HCT116 (cell line): ENCODE results near the gene EIF1AD. TPM values are rescaled to one million over a fixed set of nuclear protein-coding genes. Genes with fewer than 3 reads are reported as not detected.
A peak's percentile ranks its signal among the peaks of the same experiment; 100 is the strongest.

Experiments used
- ATAC-seq: fragments of 200-7000 bp; cut with Tn5 transposase; 2 replicates; pipeline ENCODE4 v1.9.1; 2020; ENCODE audit warnings: mild to moderate bottlenecking, moderate library complexity
- BruUV-seq: library from RNA; stranded (reverse); fragments of 400-500 nt; replicated peaks from 2 replicates; lab custom pipeline; 2021; lab: Mats Ljungman, UMichigan
- CTCF ChIA-PET: fragments of 300-600 bp; sonication (Branson Sonifier 250); formaldehyde crosslinking; loops from one replicate; lab custom pipeline; 2021; ENCODE audit warnings: antibody characterized with exemption; lab: Charles Lee
- POLR2A ChIA-PET: fragments of 300-600, 350-600 bp; sonication (Branson Sonifier 250); formaldehyde crosslinking; loops from one replicate; lab custom pipeline; 2021; ENCODE audit warnings: antibody characterized with exemption; lab: Charles Lee
- RAD21 ChIA-PET, 2 experiments: fragments of 300-600 bp; sonication (Branson Sonifier 250); formaldehyde crosslinking; loops; one replicate each; lab custom pipeline; 2023; ENCODE audit warnings: low total read pairs in 2 of 2; ENCODE audit not compliant: uncharacterized antibody in 2 of 2, unreplicated experiment in 2 of 2, low non-redundant PET in 1 of 2; lab: Charles Lee
- DNase-seq: peaks from one replicate; pipeline ENCODE4 v3.0.0-alpha.2; 2010; ENCODE audit warnings: low read depth, low spot score
- H2AFZ ChIP-seq: fragments of 200-600 bp; shearing (Covaris generic), sonication (generic); 2 replicates; pipeline ENCODE4 v1.6.1; 2017; ENCODE audit warnings: low read depth, mixed run types, mixed read lengths, antibody characterized with exemption, low read length; ENCODE audit not compliant: poor library complexity, severe bottlenecking
- H3K27ac ChIP-seq: 2 replicates; pipeline ENCODE4 v1.5.1; 2012; ENCODE audit warnings: low read depth, low read length
- H3K27me3 ChIP-seq: fragments of 200-600 bp; sonication (generic); 2 replicates; pipeline ENCODE4 v1.6.1; 2016; ENCODE audit warnings: mixed run types, low read length, mixed read lengths; ENCODE audit not compliant: insufficient read depth
- H3K36me3 ChIP-seq, 2 experiments: fragments of 200-500 bp in 1 of 2; fragments of 200-600 bp in 1 of 2; sonication (Bioruptor generic) in 1 of 2; sonication (generic) in 1 of 2; 2 replicates each; pipeline versions ENCODE4 v1.5.1 to v1.6.1; 2014 to 2016; ENCODE audit warnings: low read length in 2 of 2, inconsistent platforms in 1 of 2, mixed read lengths in 1 of 2, mixed run types in 1 of 2; ENCODE audit not compliant: insufficient read depth in 2 of 2, control insufficient read depth in 1 of 2
- H3K4me1 ChIP-seq, 2 experiments: fragments of 200-600 bp in 1 of 2; sonication (generic) in 1 of 2; 2 replicates each; pipeline versions ENCODE4 v1.5.1 to v1.6.1; 2012 to 2017; ENCODE audit warnings: low read length in 2 of 2, inconsistent platforms in 1 of 2, mild to moderate bottlenecking in 1 of 2, mixed read lengths in 1 of 2, mixed run types in 1 of 2, moderate library complexity in 1 of 2; ENCODE audit not compliant: insufficient read depth in 2 of 2, control insufficient read depth in 1 of 2
- H3K4me2 ChIP-seq: fragments of 200-600 bp; sonication (generic); 2 replicates; pipeline ENCODE4 v1.6.1; 2017; ENCODE audit warnings: mixed run types, low read length, mixed read lengths
- H3K4me3 ChIP-seq, 2 experiments: fragments of 200-600 bp in 1 of 2; sonication (generic) in 1 of 2; replicated peaks in 1 of 2; 2 replicates each; pipeline ENCODE4 v1.5.1; 2011 to 2016; ENCODE audit warnings: low read length in 2 of 2, control low read depth in 1 of 2, low read depth in 1 of 2, mild to moderate bottlenecking in 1 of 2, mixed read lengths in 1 of 2, mixed run types in 1 of 2
- H3K79me2 ChIP-seq: fragments of 200-600 bp; sonication (generic); 2 replicates; pipeline ENCODE4 v1.6.1; 2017; ENCODE audit warnings: mild to moderate bottlenecking, mixed run types, low read length, moderate library complexity, mixed read lengths; ENCODE audit not compliant: insufficient read depth
- H3K9ac ChIP-seq: fragments of 200-600 bp; sonication (generic); 2 replicates; pipeline ENCODE4 v1.6.1; 2016; ENCODE audit warnings: low read length, mixed read lengths
- H3K9me2 ChIP-seq: fragments of 200-600 bp; sonication (generic), shearing (Covaris generic); 2 replicates; pipeline ENCODE4 v1.6.1; 2017; ENCODE audit warnings: mixed run types, mild to moderate bottlenecking, moderate library complexity; ENCODE audit not compliant: insufficient read depth
- H3K9me3 ChIP-seq, 2 experiments: fragments of 200-500 bp in 1 of 2; fragments of 200-600 bp in 1 of 2; sonication (Bioruptor generic) in 1 of 2; sonication (generic) in 1 of 2; 2 replicates each; pipeline ENCODE4 v1.6.1; 2014 to 2017; ENCODE audit warnings: low read length in 2 of 2, mixed read lengths in 2 of 2, inconsistent platforms in 1 of 2, low read depth in 1 of 2, mild to moderate bottlenecking in 1 of 2, mixed run types in 1 of 2, moderate library complexity in 1 of 2; ENCODE audit not compliant: control insufficient read depth in 1 of 2, insufficient read depth in 1 of 2
- H4K20me1 ChIP-seq: fragments of 200-600 bp; sonication (generic), shearing (Covaris generic); 2 replicates; pipeline ENCODE4 v1.6.1; 2017; ENCODE audit warnings: mixed run types, mild to moderate bottlenecking, moderate library complexity; ENCODE audit not compliant: insufficient read depth
- CBX3 ChIP-seq: IDR thresholded peaks from 2 replicates; pipeline ENCODE4 v1.6.1; 2012; ENCODE audit warnings: low read depth
- EZH2phosphoT487 ChIP-seq: fragments of 200-600 bp; IDR thresholded peaks from 2 replicates; pipeline ENCODE4 v1.6.1; 2018; ENCODE audit warnings: antibody characterized with exemption, borderline replicate concordance
- POLR2A ChIP-seq: IDR thresholded peaks from 2 replicates; pipeline ENCODE4 v1.7.0; 2011; ENCODE audit warnings: borderline replicate concordance; ENCODE audit not compliant: insufficient read depth, insufficient read length; ENCODE audit errors: extremely low read depth
- POLR2AphosphoS5 ChIP-seq: IDR thresholded peaks from 2 replicates; pipeline ENCODE4 v1.6.1; 2011; ENCODE audit warnings: mild to moderate bottlenecking, low read depth, low read length, moderate library complexity
- RAD21 ChIP-seq: IDR thresholded peaks from 2 replicates; pipeline ENCODE4 v1.6.1; 2012; ENCODE audit warnings: low read depth, mild to moderate bottlenecking
- SRF ChIP-seq: IDR thresholded peaks from 2 replicates; pipeline ENCODE4 v1.6.1; 2012; ENCODE audit warnings: low read depth
- TCF7L2 ChIP-seq: IDR thresholded peaks from 2 replicates; pipeline ENCODE4 v1.7.0; 2011; ENCODE audit warnings: borderline replicate concordance, inconsistent platforms; ENCODE audit not compliant: insufficient read depth, insufficient read length; ENCODE audit errors: extremely low read depth
- ZFX ChIP-seq: fragments of 450-650 bp; IDR thresholded peaks from 2 replicates; pipeline ENCODE4 v1.6.1; 2017
- ZNF274 ChIP-seq: fragments of 200-500 bp; sonication (Bioruptor generic); IDR thresholded peaks from 2 replicates; pipeline ENCODE4 v1.6.1; 2014; ENCODE audit warnings: mild to moderate bottlenecking, low read depth, low read length, inconsistent platforms
- intact Hi-C: fragments of 100-400 bp; cut with micrococcal nuclease; formaldehyde crosslinking; loops from 2 replicates; pipeline ENCODE4 v1.10.0; 2022
- total RNA-seq: library from RNA; stranded (reverse); gene quantifications from one replicate; pipeline ENCODE4 v1.2.1, GENCODE V29; 2021; ENCODE audit not compliant: unreplicated experiment

EIF1AD gene
- total RNA-seq, 1 experiment from 2014 or later = 45.5 TPM

GRCh38 chr11:66035653-66036333, 33.8 kb upstream of the EIF1AD start:
- POLR2A ChIA-PET = no interaction called here
- Histone ChIP-seq H3K36me3 (no peaks in the 10 kb centered on the region), H3K9ac (no peak overlapping the region), H3K9me3 (no peaks in the 10 kb centered on the region), H3K27me3 (no peaks in the 10 kb centered on the region), H3K9me2 (no peaks in the 10 kb centered on the region)
- RAD21 ChIA-PET = no interaction called here
- ATAC-seq = peak; percentile 62; the same call in 1 of the 2 replicates
- CTCF ChIA-PET = interaction anchor here (3.1 kb wide), 1 partner anchor 9 kb away, joined by 14 read pairs; no protein-coding TSS in a partner anchor
- intact Hi-C loops = no loop called here
- TF ChIP-seq ZFX (no peak), RAD21 (0 out of 2 replicates have a peak, but pooled peaks have one; percentile 8)
- TF ChIP-seq, all 23 proteins: peak for 1
- peaks cover 0 to 5% of the 10 kb centered on the region in 2 experiments; a peak in 2 of 4 replicates for H3K4me1 ChIP-seq
- DNase-seq = no peak
- no peak overlapping the region for H3K4me2 ChIP-seq
- no peak overlapping the region for H3K27ac ChIP-seq
- H2AFZ ChIP-seq = no peak overlapping the region
- BruUV-seq = no TSS peak
- H3K79me2 ChIP-seq = no peaks in the 10 kb centered on the region
- H3K4me3 ChIP-seq = no peak overlapping the region
- no peaks in the 10 kb centered on the region for H4K20me1 ChIP-seq

- H3K36me3 ChIP-seq = no peaks in the 10 kb centered on the region
- no peak overlapping the region for H3K4me3 ChIP-seq
- no peaks in the 10 kb centered on the region for H3K9me2 ChIP-seq
- H2AFZ ChIP-seq = no peak overlapping the region
- CTCF ChIA-PET = no interaction called here
- H4K20me1 ChIP-seq = no peaks in the 10 kb centered on the region
- DNase-seq = no peak
- H3K9me3 ChIP-seq = no peaks in the 10 kb centered on the region
- RAD21 ChIA-PET = no interaction called here
- no peak for TF ChIP-seq EZH2phosphoT487
- TF ChIP-seq CBX3 = no peak
- TF ChIP-seq POLR2A = no peak
- no peak for TF ChIP-seq ZNF274
- TF ChIP-seq TCF7L2 = no peak
- TF ChIP-seq SRF = no peak
- TF ChIP-seq POLR2AphosphoS5 = no peak
- H3K27ac ChIP-seq = no peak overlapping the region
- no peaks in the 10 kb centered on the region for H3K79me2 ChIP-seq
- POLR2A ChIA-PET = no interaction called here
- ATAC-seq = no peak
- intact Hi-C loops = no loop called here
- H3K9ac ChIP-seq = no peak overlapping the region
- BruUV-seq = no TSS peak
- peaks cover 0 to 5% of the 10 kb centered on the region in 2 experiments; a peak in 2 of 4 replicates for H3K4me1 ChIP-seq
- no peak overlapping the region for H3K4me2 ChIP-seq
- no peaks in the 10 kb centered on the region for H3K27me3 ChIP-seq
Measured at GRCh38 chr11:66032957-66033735, 31.2 kb upstream of the EIF1AD start.
